OCI-M1 (cell line): ENCODE measurements around the gene WDR27.
A peak's percentile ranks its signal among the peaks of the same experiment; 100 is the strongest.

Experiments used
- DNase-seq: peaks from one replicate; lab custom pipeline; 2025; lab: John Stamatoyannopoulos, UW

WDR27 gene

GRCh38 chr6:169709293-169709692 lies 7.5 kb upstream of the WDR27 start:
- no peak for DNase-seq

DNA sequence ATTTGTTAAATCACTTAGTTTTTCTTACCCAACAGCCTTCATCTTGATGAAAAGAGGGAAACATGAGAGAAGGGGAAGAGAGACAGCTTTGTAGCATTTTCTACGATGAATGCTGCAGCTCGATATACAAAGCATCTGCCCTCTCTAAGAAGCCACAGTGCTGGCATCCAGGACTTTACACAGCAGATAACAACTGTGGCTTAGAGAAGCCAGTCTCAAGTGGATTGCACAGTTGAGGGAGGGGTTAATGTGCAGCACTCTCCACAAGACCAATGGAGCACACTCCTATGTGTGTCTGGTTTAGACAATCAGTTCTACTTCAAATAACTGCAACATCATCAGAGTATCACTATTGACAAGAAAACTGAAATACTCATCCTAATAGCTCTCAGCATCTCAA lies 5.9 kb upstream of the WDR27 start:
- peak; percentile 83 for DNase-seq

- no peak for DNase-seq
Measured at GRCh38 chr6:169702840-169703246, 1.0 kb upstream of the WDR27 start.

DNA sequence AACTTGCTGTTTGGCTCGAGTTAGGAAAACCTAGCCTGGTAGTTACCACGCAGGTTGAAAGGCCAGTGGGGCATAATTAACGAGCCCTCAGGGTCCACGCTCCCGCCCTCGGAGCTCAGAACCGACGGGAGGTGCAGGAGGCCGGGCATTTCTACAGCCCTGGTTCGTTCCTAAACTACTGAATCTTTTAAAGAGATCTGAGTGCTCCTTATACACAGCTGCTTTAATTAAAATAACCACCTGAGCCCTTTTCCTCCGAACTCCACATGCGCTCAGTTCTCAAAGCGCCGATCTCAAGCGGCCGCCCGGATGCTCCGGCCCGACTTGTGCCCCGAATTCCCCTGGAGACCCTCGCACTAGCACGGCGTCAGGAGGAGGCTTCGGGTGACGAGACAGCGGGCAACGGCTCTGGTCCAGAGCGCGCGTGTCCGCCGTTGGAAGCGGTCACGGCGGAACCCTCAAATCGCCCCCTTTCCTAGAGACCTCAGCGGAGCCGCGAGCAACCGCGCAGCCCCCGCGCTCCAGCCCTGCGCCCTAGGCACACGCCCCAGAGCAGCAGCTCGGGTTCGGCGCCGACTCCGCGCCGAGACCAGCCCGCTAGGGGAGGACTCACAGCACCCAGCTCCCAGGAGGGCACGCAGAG lies 397 bp downstream of the WDR27 start:
- peak; percentile 49 for DNase-seq

GRCh38 chr6:169700296-169700695 lies 1.5 kb downstream of the WDR27 start:
- peak; percentile 6 for DNase-seq

DNA sequence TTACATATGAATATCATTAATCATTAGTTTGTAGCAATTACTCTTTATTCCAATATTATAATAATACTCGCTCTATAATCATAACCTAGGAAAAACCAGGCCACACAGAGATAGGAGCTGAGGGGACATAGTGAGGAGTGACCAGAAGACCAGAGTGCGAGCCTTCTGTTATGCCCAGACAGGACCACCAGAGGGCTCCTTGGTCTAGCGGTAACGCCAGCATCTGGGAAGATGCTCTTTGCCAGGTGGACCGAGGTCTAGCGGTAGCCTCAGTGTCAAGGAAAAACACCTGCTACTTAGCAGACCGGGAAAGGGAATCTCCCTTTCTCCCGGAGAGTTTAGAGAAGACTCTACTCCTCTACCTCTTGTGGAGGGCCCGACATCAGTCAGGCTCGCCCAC lies 4.7 kb downstream of the WDR27 start:
- DNase-seq, result peak; percentile 4

DNA sequence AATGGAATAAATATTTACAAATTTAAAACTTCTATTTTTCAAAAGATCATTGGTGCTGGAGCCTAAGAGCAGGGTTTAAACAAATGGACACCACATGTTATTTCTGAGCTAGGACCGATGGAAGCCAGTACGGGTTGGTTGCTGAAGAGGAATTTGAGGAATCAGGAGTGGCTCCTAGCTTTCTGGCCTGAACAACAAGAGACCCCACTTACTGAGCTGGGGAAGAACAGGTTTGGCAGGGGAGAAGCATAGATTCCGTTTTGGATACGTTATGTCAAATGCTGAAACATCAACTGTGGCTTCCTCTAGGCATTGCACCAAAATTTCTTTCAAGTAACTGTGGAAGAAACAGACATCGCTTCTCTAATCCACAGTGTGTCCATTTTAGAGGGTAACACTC lies 6.7 kb downstream of the WDR27 start:
- DNase-seq, result no peak

GRCh38 chr6:169692516-169692915 lies 9.3 kb downstream of the WDR27 start:
- no peak for DNase-seq

DNA sequence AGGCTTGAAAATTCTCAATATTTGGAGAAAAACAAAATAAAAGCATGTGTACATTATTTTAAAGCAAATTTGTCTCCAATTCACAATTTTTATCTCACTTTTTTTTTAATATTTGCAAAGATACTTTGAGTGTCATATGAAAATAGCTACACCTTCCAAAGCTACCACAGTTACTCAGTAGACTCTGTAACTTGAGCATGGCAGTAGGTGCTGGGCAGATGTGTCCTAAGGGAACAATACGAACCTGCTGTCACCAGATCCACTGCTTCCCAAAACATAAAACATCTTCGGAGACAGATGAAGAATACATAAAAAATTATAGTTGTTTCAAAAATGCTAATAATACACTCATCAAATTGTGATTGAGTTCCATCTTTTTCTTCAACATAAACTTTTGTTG lies 10.6 kb downstream of the WDR27 start:
- no peak for DNase-seq

DNA sequence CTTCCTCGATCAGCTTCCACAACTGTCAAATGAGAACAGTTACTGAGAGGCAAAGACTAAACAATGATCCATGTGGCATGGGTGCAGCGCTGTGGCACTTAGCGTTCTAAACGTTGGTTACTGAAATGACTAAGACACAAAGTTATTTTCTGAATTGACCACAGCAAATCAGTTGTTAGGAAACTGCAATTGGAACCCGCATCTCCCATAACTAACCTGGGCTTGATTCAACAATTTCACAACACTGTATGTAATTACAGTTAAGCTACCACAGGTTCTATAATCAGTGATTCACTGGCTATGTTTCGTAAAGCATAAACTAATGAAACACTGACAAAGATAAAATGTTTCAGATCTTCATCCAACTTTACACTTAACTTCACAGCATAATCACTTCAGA lies 12.5 kb downstream of the WDR27 start:
- no peak for DNase-seq

- no peak for DNase-seq
Measured at GRCh38 chr6:169685860-169686259, 16.0 kb downstream of the WDR27 start.

GRCh38 chr6:169684056-169684455 lies 17.8 kb downstream of the WDR27 start:
- no peak for DNase-seq

DNA sequence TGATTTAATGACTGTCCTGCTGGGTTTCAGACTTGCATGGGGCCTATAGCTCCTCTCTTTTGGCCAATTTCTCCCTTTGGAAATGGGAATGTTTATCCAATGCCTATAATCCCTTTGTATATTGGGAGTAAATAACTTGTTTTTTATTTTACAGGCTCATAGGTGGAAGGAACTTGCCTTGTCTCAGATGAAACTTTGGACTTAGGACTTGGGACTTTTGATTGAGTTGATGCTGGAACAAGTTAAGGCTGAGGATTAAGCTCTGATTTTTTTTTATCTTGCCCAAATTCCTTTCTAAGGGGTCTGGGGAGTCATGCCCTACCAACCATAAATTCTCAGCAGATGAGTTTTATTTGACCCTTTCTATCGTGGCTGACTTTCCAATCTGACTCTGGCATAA lies 23.5 kb downstream of the WDR27 start:
- no peak for DNase-seq

DNA sequence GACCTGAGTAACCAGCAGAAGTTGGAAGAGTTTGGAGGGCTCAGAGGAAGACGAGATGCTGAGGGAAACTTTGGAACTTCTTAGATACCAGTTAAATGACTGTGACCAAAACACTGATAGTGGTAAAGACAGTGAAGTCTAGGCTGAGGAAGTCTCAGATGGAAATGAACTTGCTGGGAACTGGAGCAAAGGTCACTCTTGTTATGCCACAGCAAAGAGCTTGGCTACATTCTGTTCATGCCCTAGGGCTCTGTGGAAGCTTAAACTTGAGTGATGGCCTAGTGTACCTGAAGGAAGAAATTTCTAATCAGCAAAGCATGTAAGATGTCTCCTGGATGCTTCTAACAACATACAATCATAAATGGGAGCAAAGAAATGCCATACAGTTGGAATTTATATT lies 24.7 kb downstream of the WDR27 start:
- DNase-seq, result no peak

DNA sequence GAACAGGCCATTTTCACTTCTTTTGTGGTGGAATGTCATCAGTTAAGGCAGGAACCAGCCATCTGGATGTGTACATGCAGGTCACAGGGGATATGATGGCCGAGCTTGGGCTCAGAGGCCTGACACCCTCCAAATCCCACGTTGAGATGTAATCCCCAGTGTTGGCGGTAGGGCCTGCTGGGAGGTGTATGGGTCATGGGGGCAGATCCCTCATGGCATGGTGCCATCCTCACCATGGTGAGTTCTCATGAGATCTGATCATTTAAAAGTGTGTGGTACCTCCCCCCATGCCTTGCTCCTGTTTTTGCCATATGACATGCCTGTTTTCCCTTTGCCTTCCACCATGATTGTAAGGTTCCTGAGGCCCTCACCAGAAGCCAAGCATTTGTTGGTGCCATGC lies 26.8 kb downstream of the WDR27 start:
- DNase-seq, result no peak

DNA sequence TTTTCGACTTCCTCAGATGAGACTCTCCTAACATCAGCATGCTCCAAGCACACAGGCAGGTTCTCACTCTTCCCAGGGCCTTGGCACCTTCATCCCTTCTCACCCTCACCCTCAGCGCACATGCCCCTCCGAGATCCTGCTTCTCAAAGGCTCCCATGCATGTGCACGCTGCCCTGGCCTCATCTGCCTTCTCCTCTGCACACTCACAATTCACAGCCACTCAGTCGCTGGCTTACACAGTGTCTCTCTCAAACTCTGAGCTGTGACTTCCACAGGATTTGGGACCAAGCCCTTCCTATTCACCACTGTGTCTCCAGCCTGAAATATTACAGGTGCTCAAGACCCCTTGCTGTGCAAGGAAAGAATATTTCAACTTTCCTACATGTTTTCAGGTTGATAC lies 30.3 kb downstream of the WDR27 start:
- no peak for DNase-seq

- no peak for DNase-seq
Measured at GRCh38 chr6:169669889-169670288, 31.9 kb downstream of the WDR27 start.

DNA sequence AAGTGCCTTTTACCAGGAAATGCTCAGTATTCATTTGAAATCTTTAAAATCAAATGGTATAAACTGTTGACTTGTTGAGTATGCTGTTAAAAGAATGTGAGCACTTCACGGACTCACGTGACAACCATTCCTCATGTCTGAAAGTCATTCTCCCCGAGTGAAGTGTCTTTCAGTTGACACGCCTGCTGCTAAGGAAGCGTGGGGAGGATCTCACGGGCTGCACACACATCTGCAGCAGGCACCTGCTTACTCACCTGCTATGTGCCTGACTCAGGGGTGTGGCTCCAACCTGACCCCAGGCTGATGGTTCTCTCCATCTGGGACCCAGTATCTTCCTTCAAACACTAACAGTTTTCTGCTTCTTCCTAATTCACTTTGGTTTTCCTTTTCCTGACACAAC lies 32.7 kb downstream of the WDR27 start:
- no peak for DNase-seq

DNA sequence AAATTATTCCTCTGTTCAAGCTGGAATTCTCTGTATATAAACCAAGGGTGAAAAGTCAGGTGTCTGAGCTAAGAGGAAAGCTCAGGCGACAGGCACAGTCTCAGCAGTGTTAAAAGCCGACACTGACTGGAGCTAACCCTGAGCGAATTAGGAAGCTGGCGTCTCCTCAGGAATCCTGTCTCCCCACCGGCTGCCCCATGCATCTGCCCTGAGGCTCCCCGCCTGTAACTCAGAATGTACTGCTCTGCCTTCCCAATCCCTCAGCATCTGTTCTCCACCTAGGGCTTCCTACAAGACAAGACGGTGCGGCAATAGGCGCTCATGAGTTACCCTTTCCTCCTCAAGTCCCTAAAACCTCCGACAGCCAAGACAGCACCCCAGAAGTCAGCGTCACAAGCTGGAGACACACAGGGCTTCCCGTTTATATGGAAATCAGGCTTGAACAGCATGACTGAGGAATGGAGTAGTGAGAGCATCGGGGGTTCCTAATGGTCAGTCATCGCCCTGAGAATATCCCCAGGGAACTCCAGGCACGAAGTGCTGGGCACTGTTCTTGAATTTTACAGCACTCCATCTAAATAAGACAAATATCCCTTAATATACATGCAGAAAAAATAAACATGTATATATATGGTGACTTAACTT lies 33.5 kb downstream of the WDR27 start:
- DNase-seq, result no peak

DNA sequence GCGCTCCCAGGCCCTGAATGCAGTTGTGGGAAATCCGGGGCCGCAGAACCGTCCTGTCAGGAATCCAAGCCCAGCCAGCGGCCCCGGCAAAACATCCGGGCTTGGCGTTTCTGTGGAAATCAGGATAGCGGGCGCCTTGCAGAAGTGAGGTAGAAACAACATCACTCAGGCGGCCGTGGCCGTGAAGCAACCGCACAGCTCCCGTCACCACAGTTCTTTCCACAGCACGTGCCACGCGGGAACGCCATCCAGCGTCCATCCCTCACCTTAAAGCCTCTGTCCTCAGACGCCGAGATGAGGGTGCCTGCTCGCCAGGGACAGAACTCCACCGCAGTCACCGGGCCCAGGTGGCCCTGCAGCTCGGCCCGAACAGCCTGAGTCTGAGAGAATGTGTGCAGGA lies 34.1 kb downstream of the WDR27 start:
- no peak for DNase-seq

GRCh38 chr6:169666441-169666840 lies 35.4 kb downstream of the WDR27 start:
- DNase-seq, result no peak

DNA sequence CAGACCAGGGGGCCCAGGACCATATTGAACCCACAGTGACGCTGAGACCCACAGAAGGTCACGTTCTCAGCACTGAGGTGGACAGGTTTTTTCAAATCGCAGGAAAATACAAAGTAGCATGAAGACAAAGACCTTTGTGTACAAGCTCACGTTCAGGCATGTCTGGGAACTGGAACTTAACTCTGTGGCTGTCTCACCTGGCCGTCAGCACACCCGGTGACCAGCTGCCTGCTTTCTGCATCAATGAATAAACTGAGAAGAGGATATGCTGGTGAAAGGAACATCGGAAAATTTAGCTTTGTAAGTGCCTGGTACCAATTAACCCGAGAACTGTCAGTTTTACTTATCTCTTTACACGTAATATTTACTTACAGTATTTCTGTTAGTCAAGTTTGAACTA lies 36.5 kb downstream of the WDR27 start:
- no peak for DNase-seq

DNA sequence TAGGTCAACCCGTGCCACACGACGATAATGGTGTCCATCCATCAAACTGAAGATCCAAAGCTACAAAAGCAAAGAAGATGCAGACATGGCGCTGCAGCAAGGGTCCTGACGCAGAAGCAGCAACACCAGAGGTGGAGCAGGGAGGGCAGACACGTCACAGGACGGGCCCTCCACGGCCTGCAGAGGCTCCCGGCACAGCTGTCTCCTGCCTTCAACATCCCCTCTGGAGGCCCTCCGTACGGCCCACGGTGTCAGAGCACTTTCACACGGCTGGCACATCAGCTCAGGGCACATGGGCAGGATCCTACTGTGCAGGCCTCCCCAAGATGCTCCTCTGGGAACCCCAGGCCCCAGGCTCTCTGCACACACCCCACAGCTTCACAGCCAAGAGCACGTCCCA lies 37.6 kb downstream of the WDR27 start:
- no peak for DNase-seq

DNA sequence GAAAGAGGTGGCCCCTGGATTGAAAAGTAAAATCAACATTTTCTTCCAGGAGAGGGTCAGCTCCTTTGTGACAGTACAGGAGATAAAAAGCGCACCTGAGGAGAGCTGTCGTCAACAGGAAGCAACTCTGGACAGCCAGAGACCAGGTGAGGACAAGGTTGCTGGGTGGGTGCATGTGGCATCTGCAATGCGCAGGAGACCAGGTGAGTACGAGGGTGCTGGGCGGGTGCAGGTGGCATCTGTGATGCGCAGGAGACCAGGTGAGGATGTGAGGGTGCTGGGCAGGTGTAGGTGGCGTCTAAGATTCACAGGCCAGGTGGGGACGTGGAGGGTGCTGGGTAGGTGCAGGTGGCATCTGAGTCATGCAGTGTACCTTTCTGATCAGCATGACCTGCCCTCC lies 38.4 kb downstream of the WDR27 start:
- no peak for DNase-seq
